GM10847 (cell line): ENCODE results near the gene MBOAT2.

Experiments used
- POLR2A ChIP-seq: IDR thresholded peaks from 2 replicates; pipeline ENCODE4 v1.6.1; 2011; ENCODE audit not compliant: insufficient read length; ENCODE audit errors: extremely low read depth

MBOAT2 gene

DNA sequence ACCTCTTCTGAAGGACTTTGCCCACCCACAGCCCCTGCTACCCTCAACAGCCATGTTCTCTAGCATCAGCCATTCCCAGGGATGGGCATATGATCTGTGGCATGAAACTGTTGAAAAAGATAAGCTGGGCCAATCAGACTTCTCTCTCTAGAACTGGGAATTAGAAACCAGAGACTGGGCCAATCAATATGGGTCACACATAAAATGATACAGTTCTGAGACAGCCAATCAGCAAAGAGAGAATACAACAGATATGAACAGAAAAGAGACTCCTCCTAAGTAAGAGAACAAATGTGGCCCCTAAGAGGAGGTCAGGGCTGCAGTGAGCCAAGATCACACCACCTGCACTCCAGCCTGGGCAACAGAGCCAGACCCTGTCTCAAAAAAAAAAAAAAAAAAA, 168.2 kb downstream of the MBOAT2 start:
- no peak for TF ChIP-seq POLR2A

DNA sequence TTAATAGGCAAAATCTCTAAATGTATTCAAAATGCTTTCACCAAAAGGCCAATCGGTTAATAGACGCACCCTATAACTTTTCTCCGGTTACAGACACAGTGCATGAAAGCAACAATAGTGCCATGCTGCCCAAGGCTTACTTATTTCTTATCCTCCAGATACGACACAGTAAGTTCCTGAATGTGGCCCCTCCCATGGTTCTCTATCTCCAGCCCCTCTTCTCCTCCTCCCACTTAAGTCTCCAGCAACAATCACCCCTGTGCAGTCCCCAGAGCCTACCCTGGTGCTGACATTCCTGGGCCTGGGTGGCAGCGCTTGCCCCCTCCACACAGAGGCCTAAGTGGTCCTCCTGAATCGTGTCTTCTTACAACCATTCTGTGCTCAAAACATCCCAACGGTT, 169.6 kb downstream of the MBOAT2 start:
- no peak for TF ChIP-seq POLR2A

DNA sequence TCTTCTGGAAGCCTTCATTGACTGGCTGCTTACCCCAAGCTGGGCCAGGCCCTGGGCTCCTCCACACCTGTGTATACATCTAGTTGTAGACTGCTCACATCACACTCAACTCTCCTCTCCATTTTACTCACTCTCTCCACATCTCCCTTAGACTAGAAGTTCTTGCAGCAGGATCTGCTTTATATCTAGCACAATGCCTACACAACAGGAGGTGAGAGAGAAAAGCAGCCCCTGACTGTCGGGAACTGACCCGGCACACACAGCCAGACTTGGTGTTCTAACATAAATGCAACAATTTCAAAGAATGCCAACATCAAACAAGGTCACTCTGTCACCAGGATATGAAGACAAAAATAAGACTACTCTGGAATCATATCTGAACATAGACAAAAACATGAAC, 172.0 kb downstream of the MBOAT2 start:
- TF ChIP-seq POLR2A = no peak

DNA sequence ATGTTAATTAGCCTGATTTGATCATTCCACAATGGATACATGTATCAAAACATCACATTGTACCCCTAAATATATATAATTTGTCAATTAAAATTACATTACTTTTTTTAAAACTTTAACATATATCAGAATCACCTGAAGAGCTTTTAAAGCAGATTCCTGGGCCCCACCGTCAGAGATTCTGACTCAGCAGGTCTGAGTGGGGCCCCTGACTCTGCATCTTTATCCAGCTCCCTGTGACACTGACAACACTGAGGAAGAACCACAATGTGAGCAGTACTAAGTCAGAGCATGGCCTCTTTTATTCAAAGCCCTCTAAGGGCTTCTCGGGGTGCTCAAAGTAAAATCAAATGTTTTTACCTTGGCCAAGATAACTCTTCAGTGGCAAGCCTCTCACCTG, 175.8 kb downstream of the MBOAT2 start:
- TF ChIP-seq POLR2A = no peak

DNA sequence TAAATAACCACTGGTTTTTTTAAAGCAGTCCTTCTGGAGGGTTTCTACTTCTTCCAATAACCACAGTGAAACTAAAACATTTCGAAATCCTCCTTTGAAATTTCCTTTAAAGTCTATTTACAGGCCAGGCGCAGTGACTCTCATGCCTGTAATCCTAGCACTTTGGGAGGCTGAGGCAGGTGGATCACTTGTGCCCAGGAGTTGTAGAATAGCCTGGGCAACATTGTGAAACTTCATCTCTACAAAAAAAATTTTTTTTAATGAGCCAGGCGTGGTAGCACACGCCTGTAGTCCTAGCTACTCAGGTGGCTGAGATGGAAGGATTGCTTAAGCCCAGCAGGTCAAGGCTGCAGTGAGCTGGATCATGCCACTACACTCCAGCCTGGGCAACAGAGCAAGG, 181.3 kb downstream of the MBOAT2 start:
- no peak for TF ChIP-seq POLR2A

DNA sequence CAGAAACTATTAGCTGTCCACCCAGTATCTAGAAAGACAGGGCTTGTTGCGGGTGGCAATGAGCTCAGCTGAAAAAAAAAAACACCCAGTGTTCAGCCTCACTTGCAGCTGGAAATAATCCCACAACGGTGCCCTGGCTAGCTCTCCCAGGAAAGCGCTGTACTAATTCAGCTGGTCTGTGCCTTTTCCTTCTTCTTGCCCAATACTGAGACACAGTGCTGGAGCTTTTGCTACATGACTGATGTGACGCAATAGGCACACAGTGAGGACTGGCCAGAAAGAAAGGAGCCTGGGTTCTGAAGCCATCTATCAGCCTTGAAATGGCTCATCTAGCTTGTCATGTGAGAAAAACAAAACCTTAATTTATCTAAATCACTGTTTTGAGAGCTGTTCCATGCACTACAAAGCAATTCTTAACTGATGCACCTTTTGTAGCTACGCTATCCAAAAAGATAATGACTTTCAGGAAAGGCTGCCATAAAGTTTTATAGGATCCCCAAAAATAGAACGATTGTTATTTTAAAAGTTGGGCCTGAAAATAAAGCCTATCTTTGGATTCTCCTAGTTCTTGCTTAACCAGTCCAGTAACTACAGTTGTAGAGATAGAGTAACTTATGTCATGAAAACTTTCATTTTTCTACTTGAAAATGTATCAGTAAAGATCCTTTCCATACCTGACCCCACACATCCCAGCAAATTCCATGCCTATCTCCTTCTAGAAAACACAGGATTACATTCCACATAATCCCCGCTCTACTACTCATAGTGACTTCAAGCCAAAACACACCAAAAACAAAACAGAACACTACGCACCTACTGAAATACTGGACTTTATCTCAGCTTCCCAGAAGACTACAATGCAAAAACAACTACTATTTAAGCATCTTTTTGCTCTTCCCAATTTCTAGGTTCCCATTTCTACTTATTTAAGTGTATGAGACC, 181.9 kb downstream of the MBOAT2 start:
- no peak for TF ChIP-seq POLR2A

DNA sequence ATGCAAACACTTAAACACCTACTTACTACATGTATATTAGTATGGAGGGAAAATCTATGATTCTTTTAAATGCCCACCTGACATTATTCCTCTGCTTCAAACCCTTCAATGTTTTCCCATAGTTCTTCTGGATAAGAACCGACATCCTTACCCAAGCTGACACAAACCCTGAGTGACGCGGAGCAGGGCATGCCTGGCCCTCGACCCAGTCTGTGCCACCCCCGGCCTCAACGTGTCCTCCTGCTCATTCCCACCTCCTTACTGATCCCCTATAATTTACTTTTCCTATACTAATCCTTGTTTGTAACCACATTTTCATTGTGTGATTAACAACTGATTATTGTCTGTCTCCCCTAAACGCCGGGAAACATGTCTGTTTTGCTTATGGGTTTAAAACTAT, 183.5 kb downstream of the MBOAT2 start:
- no peak for TF ChIP-seq POLR2A

DNA sequence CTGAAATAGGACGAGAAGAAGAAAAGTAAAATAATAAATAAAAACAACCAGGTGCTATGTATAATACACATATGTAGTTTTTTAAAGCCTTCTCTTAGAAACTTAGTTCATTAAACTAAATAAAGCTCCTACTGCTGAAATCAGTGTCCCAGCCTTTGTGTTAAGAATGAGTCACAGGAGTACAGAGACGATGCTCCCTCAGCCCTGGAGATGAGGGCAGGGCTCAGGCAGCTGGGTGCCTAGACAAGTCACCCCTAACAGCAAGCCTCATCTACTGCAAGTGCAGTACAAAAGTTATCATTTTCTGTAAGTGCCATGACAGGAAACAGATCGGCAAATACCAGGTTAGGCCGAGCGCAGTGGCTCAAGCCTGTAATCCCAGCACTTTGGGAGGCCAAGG, 184.3 kb downstream of the MBOAT2 start:
- no peak for TF ChIP-seq POLR2A

DNA sequence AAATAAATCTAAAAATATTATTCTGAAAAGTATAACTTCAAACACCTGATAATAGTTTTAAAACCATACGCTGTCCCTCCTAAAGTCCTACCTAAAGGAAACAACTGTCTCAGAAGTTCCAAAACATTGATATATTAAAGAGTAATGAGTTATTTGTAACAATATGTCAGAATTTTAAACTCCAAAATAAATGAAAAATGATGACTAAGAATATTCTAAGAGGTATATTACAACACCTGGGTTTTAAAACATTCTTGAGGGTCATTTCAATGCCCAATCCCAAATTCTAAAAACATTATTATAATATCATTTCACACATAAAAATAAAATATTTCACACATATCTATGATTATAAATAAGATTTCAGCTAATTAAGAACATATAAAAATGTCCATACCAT, 186.3 kb downstream of the MBOAT2 start:
- TF ChIP-seq POLR2A = no peak

DNA sequence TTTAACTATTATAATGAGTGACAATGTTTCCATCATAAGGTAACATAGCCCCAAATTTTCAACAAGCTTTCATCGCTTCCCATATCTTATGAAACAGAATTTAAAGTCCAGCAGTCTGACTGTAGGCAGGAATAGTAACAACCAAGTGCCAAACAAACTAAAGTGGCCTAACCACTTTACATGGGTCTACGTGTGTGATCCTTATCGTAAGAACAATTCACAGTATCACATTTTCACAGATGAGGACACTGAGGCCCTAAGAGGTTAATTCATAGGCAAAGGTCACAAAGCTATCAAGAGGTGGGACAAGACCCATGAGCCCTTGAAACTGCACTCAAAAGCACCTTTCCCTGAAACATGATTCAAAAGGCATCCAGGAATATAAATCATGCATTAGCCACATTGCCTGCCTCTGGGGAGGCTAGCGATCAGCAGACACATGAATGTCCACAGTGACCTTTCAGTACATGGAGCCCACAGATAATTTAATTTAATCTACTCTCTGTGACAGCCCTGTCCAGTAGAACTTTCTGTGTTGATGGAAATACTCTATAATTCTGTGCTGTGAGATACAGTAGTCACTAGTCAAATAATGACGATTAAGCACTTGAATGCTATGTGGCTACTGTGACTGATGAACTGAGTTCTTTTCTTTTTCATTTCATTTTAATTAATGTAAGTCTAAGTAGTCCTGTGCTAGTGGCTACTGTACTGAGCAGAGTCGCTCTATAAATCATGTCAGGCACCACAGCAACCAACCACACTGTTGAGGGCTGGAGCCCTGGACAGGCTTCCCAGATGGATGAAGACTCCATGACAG, 196.4 kb downstream of the MBOAT2 start:
- no peak for TF ChIP-seq POLR2A

DNA sequence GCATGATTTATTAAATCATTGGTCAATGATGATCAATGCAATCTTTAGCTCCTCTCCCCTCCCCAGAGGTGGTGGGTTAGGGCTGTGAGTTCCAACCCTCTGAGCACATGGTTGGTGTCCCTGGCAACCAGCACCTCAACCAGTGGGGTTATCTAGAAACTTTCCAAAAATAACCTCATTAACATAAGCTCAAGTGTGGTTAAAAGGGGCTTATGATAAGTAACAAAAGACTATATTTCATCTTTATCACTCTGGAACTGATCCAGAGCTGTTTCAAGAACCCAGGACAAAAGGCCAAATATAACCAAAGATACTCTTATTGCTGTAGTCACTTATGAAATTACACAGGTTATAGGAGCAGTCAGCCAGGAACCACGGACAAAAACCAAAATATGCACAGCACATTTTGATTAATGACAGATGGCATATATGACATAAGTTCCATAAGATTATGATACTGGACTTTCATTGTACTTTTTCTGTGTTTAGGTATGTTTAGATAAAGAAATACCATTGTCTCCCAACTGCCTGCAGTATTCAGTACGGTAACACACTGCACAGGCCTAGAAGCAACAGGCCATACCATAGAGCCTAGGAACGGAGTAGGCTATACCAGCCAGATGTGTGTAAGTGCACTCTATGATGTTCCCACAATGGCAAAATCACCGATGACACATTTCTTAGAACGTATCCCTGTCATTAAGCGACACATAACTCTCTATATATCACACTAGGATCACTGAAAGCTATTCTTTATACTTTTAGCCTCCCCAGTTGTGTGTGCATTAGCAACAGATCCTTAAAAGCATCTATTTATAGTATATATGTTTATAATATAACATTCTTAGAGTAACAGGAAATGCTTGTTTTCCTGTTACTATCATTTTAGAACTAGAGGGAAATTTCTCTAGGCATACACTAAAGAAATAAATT, 197.9 kb downstream of the MBOAT2 start:
- TF ChIP-seq POLR2A = no peak

DNA sequence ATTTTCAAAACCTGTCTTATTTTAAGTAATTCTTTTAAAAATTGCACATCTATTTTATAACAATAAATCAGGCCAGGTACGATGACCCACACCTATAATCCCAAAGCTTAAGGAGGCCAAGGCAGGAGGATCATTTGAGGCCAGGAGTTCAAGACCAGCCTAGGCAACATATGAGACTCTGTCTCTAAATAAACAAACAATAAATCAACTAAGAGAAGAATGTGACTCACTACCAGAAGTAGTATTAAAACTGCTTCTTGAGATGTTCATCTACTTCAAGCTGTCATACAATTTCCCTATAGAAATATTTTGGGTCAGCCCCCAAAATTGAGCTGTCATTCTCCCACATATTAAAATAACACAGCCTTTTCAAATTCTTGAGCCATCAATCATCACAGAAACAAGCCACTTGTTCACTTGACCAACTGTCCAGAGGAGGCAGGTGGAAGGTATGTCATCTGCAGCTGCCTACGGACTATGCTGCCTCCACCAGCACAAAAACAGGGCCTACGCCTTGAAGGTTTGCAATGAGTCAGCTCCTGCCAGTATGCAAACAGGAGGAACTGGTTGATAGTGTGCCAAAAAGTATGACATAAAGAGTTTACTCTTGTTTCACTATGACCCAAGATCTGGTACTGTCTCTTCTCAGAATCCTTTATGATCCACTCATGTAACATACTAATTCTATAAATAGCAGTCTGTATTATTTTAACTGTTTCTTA, 199.7 kb downstream of the MBOAT2 start:
- TF ChIP-seq POLR2A = no peak

DNA sequence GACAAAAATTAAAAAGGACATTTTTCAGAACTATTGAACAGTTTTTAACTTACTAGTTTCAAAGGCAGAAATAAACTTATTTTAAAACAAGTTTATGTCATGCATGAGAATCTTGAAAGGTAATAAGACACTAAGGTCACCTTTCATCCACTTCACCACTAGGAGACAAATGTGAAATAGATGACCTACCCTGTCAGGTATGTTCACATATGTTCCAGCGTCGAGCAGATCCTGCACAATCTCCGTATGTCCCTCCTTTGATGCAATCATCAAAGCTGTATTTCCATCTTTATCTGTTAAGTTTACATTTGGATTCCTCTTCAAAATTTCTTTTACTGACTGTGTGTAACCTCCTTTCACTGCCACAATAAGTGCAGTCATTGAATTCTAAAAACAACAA, 200.7 kb downstream of the MBOAT2 start:
- no peak for TF ChIP-seq POLR2A
